Measurements from ENCODE around the gene TGFBI.

The TGFBI gene

DNA sequence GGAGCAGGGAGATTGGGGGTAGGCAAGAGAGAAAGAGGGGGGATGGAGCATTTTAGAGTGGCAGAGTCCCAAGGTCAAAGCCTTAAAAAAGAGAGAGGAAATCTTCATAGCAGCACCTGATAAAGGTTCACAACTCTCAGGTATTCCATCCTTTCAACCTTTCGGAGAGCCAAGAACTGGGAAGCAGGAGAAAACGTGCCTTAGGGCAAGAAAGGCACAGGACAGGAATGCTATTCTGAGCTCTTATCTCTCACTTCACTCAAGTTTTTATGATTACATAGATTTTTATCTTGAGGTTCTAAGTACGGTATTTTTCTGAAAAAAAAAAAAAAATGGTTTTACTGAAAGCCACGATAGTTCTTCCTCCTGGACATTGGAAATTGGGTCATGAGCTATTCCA lies 69.4 kb downstream of the TGFBI start:
- DNase-seq (ENCODE audit: low read depth) = no peak
- TF ChIP-seq, protein P1, sequence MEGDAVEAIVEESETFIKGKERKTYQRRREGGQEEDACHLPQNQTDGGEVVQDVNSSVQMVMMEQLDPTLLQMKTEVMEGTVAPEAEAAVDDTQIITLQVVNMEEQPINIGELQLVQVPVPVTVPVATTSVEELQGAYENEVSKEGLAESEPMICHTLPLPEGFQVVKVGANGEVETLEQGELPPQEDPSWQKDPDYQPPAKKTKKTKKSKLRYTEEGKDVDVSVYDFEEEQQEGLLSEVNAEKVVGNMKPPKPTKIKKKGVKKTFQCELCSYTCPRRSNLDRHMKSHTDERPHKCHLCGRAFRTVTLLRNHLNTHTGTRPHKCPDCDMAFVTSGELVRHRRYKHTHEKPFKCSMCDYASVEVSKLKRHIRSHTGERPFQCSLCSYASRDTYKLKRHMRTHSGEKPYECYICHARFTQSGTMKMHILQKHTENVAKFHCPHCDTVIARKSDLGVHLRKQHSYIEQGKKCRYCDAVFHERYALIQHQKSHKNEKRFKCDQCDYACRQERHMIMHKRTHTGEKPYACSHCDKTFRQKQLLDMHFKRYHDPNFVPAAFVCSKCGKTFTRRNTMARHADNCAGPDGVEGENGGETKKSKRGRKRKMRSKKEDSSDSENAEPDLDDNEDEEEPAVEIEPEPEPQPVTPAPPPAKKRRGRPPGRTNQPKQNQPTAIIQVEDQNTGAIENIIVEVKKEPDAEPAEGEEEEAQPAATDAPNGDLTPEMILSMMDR (IDR thresholded peaks at IDR 0.05; ENCODE audit: insufficient read depth, low read depth, low read length, missing control alignments) = no peak
- H3K4me3 ChIP-seq (ENCODE audit: low read length) = no peak overlapping the region

GRCh38 chr5:136099870-136100269 lies 71.1 kb downstream of the TGFBI start:
- TF ChIP-seq, protein P1 (IDR thresholded peaks at IDR 0.05; ENCODE audit: insufficient read depth, low read depth, low read length, missing control alignments) = no peak
- no peak overlapping the region for H3K4me3 ChIP-seq (ENCODE audit: low read length)
- no peak for DNase-seq (ENCODE audit: low read depth)

GRCh38 chr5:136101884-136102283 lies 73.1 kb downstream of the TGFBI start:
- H3K4me3 ChIP-seq (ENCODE audit: low read length) = no peak overlapping the region
- DNase-seq (ENCODE audit: low read depth) = no peak
- TF ChIP-seq, protein P1 (IDR thresholded peaks at IDR 0.05; ENCODE audit: insufficient read depth, low read depth, low read length, missing control alignments) = no peak

- DNase-seq (ENCODE audit: low read depth) = no peak
- H3K4me3 ChIP-seq (ENCODE audit: low read length) = no peak overlapping the region
- TF ChIP-seq, protein P1 (IDR thresholded peaks at IDR 0.05; ENCODE audit: insufficient read depth, low read depth, low read length, missing control alignments) = no peak
Observed at GRCh38 chr5:136103118-136103517, 74.3 kb downstream of the TGFBI start.

GRCh38 chr5:136104306-136104965 lies 75.6 kb downstream of the TGFBI start:
- DNase-seq (ENCODE audit: low read depth) = no peak
- TF ChIP-seq, protein P1 (IDR thresholded peaks at IDR 0.05; ENCODE audit: insufficient read depth, low read depth, low read length, missing control alignments) = no peak
- H3K4me3 ChIP-seq (ENCODE audit: low read length) = no peak overlapping the region

DNA sequence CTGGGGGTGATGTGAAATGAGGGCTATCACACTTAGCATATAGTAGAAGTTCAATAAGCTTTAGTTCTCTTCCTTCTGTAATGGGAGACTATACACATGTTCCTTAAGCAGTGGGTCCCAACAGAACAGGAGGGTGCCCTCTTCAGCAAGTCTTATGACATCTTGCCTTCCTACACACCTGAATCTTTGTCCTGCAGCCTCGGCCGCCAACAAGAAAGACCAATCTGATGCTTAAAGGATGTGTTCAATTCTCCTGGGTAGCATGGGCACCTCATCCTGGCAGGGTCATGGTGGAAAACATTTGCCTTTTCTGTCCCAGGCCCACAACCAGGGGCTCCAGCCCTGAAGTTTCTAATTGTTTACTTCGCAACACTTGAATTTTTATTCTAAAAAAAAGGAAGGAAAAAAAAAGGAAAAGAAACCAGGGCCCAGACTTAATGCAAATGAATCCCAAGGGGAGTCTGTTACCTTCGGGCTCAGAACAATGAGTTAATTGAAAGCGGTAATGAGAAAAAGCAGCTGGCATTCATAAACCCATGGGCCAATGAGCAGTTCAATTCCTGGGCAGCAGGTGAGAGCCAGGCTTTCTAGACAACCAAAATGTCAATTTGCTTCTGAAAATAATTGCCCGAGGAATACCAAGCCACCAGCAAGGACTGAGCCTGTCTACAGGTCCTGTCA lies 77.7 kb downstream of the TGFBI start:
- H3K4me3 ChIP-seq (ENCODE audit: low read length) = no peak overlapping the region
- DNase-seq (ENCODE audit: low read depth) = no peak
- TF ChIP-seq, protein P1 (IDR thresholded peaks at IDR 0.05; ENCODE audit: insufficient read depth, low read depth, low read length, missing control alignments) = no peak
